ENCODE data around the gene SAMD1. TPM values are rescaled to one million over a fixed set of nuclear protein-coding genes. Genes with fewer than 3 reads are reported as not detected.

The SAMD1 gene
- total RNA-seq, 1 experiment from 2014 or later, result 12.9 TPM

DNA sequence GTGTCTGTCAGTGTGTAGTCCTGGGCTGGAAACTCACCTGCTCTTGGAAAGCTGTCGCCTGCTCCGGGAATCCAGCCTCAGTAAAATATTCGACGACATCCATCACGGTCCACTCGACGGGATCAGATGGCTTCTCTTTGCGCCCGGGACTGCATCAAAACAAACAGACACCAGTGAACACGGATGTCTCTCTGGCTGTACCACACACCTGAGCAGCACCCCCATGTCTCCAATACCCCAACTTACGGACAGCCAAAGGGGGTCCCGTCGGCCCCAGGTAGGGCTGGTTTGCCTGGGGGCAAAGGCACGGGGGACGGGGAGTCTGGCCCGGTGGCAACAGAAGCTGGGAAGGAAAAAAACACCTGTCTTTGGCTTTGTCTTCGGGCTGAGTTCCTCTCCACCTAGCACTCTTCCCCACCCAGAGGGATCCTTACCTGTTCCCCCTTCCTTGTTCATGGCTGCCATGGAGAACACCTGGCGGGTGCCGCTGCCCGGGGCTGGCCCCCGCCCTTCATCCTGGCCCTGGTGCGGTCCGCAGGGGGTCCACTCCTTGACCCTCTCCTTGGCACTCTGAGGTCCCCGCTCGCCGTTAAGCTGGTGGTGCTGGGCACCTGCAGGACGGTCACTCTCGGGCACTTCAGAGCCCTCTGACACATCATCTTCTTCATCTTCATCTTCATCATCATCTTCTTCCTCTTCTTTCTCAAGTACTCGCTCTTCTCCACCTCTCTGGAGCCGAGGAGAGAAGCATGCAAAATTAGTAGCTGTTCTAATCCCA is 1.7 kb downstream of the SAMD1 start:
- H3K4me1 Mint-ChIP-seq (ENCODE audit: insufficient read depth, unreplicated experiment), result peaks cover 12% of the 10 kb centered on the region
- no peaks in the 10 kb centered on the region for H3K27me3 Mint-ChIP-seq (ENCODE audit: insufficient read depth, unreplicated experiment)
- intact Hi-C loops (cut with micrococcal nuclease), result no loop called here
- DNase-seq (ENCODE audit: unreplicated experiment), result no peak
- no peaks in the 10 kb centered on the region for H3K9me3 Mint-ChIP-seq (ENCODE audit: unreplicated experiment)
- BruUV-seq (replicated peaks), result no TSS peak
- no peak overlapping the region for H3K27ac Mint-ChIP-seq (ENCODE audit: low read depth, unreplicated experiment)
- peak overlapping the region; percentile 78 for H3K4me3 Mint-ChIP-seq (ENCODE audit: unreplicated experiment)
- POLR2A ChIA-PET, result interaction anchor here (0.5 to 2.2 kb wide), 2 partner anchors 7 to 30 kb away, joined by 3 to 14 read pairs; no protein-coding TSS in a partner anchor
- CTCF ChIA-PET, result interaction anchor here (0.6 kb wide), 2 partner anchors 17 to 53 kb away, joined by 3 read pairs; partner anchors contain the start of gene MISP3
- no peak for TF ChIP-seq CTCF (IDR thresholded peaks at IDR 0.05; ENCODE audit: unreplicated experiment)
- peaks cover 27% of the 10 kb centered on the region for H3K36me3 Mint-ChIP-seq (ENCODE audit: insufficient read depth, unreplicated experiment)

- Mint-ChIP-seq H3K27ac (ENCODE audit: low read depth, unreplicated experiment) (no peak overlapping the region), H3K4me3 (ENCODE audit: unreplicated experiment) (no peak overlapping the region), H3K4me1 (ENCODE audit: insufficient read depth, unreplicated experiment) (peaks cover 6% of the 10 kb centered on the region), H3K27me3 (ENCODE audit: insufficient read depth, unreplicated experiment) (no peaks in the 10 kb centered on the region), H3K9me3 (ENCODE audit: unreplicated experiment) (no peaks in the 10 kb centered on the region), H3K36me3 (ENCODE audit: insufficient read depth, unreplicated experiment) (peaks cover 20% of the 10 kb centered on the region)
- ChIA-PET CTCF (no interaction called here), POLR2A (no interaction called here)
- TF ChIP-seq CTCF (IDR thresholded peaks at IDR 0.05; ENCODE audit: unreplicated experiment), result no peak
- intact Hi-C loops (cut with micrococcal nuclease), result no loop called here
- DNase-seq (ENCODE audit: unreplicated experiment), result no peak
- BruUV-seq (replicated peaks), result no TSS peak
Observed at GRCh38 chr19:14086098-14086497, 4.5 kb downstream of the SAMD1 start.

DNA sequence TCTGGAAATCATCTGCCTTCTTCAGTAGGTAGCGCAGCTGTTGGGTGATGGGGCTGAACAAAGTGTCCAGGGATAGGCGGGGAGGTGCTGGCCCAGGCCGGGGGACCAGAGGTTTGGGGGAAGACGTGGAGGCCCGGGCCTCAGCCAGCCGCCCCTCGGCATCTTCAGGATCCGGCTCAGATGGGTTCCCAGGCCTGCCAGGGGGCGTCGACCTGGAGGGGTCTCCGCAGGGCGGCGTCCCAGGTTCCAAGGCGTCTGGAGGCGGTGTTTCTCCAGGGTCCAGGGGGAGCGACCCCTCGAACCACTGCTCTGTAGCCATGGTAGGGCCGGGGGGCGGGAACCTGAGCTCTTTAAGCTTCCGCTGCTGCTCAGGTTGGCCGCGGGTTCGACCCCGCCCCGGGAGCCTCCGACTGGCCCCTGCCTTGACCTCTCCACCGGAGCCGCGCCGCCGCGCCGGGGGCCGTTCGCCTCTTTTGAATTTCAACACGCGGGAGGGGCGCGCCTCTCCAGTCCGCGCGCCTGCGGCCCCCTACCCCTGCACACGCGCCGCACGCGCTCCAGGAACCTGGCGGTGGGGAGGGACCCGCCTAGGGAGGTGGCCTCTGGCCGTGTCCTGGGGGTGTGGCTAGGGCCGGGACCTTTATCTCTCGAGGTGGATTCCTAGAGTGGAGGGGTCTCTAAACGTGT is 5.1 kb downstream of the SAMD1 start, which contains the start of gene C19orf67:
C19orf67 (minus strand) TSS at position 475 of the 687 bp plus-strand sequence; CDS start at position 319, 156 bp downstream.
- POLR2A ChIA-PET, result no interaction called here

More for the DNA sequence above, 5.1 kb downstream of the SAMD1 start, which contains the start of gene C19orf67:
- Mint-ChIP-seq H3K27me3 (ENCODE audit: insufficient read depth, unreplicated experiment) (no peaks in the 10 kb centered on the region), H3K36me3 (ENCODE audit: insufficient read depth, unreplicated experiment) (peaks cover 20% of the 10 kb centered on the region), H3K4me3 (ENCODE audit: unreplicated experiment) (no peak within 1 kb of the TSS), H3K27ac (ENCODE audit: low read depth, unreplicated experiment) (no peak within 1 kb of the TSS), H3K9me3 (ENCODE audit: unreplicated experiment) (no peaks in the 10 kb centered on the region), H3K4me1 (ENCODE audit: insufficient read depth, unreplicated experiment) (peaks cover 6% of the 10 kb centered on the region)
- no peak for TF ChIP-seq CTCF (IDR thresholded peaks at IDR 0.05; ENCODE audit: unreplicated experiment)
- DNase-seq (ENCODE audit: unreplicated experiment), result no peak
- CTCF ChIA-PET, result interaction anchor here (0.6 kb wide), 2 partner anchors 132 to 1150 kb away, joined by 3 read pairs; no protein-coding TSS in a partner anchor
- no TSS peak for BruUV-seq (replicated peaks)
- intact Hi-C loops (cut with micrococcal nuclease), result no loop called here

Measured in MCF 10A (cell line).